Tibial nerve (tissue), 4 donors: ENCODE data around the gene NATD1.

Experiments
- CTCF ChIP-seq, 5 experiments: fragments of 200-600 bp in 3 of 5; fragments of 450-650 bp in 2 of 5; sonication (generic) in 3 of 5; IDR thresholded peaks; one replicate each; pipeline ENCODE4 v1.5.1; 2016 to 2019; ENCODE audit warnings: antibody characterized with exemption in 5 of 5, mild to moderate bottlenecking in 3 of 5, moderate library complexity in 2 of 5
- EP300 ChIP-seq, 2 donors: sonication (generic); formaldehyde crosslinking; IDR thresholded peaks; one replicate each; pipeline ENCODE4 v1.6.1; 2017; ENCODE audit warnings: antibody characterized with exemption in 2 of 2, mild to moderate bottlenecking in 1 of 2
- POLR2A ChIP-seq, 2 donors: fragments of 450-650 bp; IDR thresholded peaks; one replicate each; pipeline ENCODE4 v1.6.1; 2017; ENCODE audit warnings: antibody characterized with exemption in 2 of 2, mild to moderate bottlenecking in 2 of 2, moderate library complexity in 2 of 2

GRCh38 chr17:21279582-21279981, 26.4 kb upstream of the NATD1 start:
- TF ChIP-seq POLR2A (IDR thresholded peaks at IDR 0.05) (no peak), CTCF (IDR thresholded peaks at IDR 0.05) (no peak), EP300 (IDR thresholded peaks at IDR 0.05) (no peak)
